ENCODE measurements around the gene DMAP1. TPM values are rescaled to one million over a fixed set of nuclear protein-coding genes. Genes with fewer than 3 reads are reported as not detected.

The DMAP1 gene
- total RNA-seq, 2 donors from 2014 or later: 18.5 to 23.6 TPM

DNA sequence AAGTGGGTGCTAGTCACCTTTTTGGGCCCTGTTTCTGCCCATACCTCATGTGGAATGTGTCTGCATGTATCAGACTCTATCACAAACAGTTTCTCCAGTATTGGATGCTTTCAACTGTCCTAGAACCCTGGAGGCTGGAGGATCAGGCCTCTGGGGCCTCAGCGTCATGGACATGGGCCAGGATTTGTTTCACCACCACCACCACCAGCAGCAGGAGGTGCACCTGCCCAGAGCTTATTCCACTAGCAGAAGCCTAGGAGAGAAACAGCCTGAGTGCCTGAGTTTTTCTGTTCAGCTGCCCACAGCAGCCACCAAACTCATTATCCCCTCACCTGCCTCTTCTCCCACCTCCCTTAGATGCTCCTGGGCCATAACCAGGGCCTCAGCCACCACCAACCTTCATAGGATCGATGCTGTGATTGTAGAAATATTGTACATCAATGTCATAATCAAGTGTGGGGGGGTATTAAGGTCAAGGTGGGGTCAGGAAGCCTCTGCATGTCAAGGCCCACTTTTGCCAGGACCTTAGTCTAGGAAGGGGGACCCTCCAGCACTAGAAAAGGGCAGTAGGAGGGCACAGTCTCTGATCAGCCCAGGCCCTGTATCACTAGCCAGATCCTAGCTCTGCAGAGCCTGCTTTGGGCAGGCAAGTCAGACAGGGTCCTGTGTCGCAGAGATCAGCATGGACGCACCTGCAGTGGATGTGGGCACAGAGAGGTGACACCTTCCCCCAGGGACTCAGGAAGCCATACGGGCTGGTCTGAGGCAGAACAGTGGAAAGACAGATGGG, 9.3 kb downstream of the DMAP1 start:
- intact Hi-C loops (cut with DNase I): loop anchor here in 1 of 2 donors (1.0 to 5.0 kb wide), 2 partner anchors 20 to 60 kb away; no protein-coding TSS in a partner anchor
- peak; percentile 59 for DNase-seq (ENCODE audit: low spot score)

DNA sequence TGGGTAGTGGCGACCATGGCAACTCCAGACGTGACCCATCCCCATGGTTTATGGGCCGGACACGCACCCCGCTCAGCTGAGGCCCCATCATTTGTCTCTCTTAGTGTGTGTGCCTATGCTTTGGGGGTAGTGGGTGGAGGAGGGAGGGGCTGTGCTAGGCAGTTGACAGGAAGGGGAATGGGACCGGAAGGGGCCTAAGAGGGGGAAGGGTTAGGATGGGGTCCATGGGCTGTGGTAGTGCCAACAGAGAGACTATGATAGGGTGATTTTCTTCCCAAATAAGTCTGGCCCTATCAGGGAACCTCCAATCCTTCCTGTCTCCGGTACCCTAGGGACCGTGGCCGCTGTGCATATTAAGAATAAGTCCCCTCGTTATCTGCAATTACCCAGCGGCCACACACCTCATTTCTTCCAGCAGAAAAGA, 9.9 kb downstream of the DMAP1 start:
- peak; percentile 67 for DNase-seq (ENCODE audit: low spot score)
- intact Hi-C loops (cut with DNase I): loop anchor here in 1 of 2 donors (5.0 kb wide), 1 partner anchor 59 kb away; no protein-coding TSS in a partner anchor

DNA sequence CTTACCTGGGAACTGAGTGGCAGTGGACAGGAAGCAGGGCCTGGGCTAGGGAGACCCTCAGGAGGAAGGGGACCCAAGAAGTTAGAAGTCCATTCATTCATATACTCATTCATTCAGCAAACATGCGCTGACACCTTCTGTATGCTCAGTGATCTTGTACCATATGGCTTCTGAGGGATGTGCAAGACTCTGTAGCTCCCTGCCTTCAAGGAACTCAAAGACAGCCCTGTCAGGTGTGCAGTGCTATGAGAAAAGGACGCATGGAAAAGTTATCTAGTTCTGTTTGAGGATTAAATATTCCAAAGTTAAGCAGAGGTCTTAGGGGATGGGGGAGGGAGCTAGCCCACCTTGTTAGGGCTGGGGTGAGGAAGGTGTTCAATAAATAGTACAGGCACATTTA, 12.5 kb downstream of the DMAP1 start:
- peak; percentile 24 for DNase-seq (ENCODE audit: low spot score)
- intact Hi-C loops (cut with DNase I): no loop called here

DNA sequence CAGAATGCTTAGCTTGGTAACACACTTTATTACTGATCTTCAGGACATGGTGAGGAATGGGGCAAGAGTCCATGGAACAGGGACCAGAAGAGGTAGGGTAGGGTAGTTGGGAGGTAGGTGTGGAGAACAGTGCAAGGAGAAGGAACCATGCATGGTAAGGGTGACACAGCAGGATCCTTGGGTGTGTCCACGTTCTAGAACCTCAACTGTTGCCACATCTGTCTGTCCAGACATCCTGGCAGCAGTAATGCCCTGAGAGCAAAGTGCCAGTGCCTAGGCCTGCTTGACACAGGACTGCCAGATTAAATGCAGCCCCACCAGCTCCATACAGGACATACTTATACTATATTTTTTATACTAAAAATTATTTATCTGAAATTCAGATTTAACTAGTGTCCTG, 13.9 kb downstream of the DMAP1 start:
- intact Hi-C loops (cut with DNase I): no loop called here
- DNase-seq (ENCODE audit: low spot score): peak; percentile 55

DNA sequence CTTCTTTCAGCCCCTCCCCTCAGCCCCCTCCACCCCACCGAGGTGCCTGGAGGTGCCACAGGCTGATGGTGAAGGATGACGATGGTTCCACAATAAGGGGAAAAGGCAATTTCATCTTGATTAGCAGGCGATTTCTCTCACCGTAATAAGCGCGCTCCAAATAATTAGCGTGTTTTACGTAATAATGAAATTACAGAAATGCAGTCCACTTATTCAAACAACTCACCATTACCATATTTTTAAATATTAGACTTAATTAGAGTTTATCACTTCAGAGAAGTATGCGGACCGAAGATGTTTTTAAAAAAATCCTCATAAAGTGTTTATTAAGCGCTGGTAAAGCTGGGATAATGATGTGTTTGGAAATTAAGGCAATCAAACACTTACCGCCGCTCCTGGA, 14.9 kb downstream of the DMAP1 start:
- no peak for DNase-seq (ENCODE audit: low spot score)
- intact Hi-C loops (cut with DNase I): no loop called here

GRCh38 chr1:44229435-44230167, 16.3 kb downstream of the DMAP1 start:
- intact Hi-C loops (cut with DNase I): loop anchor here in 1 of 2 donors (10.0 kb wide), 1 partner anchor 85 kb away; no protein-coding TSS in a partner anchor
- DNase-seq (ENCODE audit: low spot score): no peak

DNA sequence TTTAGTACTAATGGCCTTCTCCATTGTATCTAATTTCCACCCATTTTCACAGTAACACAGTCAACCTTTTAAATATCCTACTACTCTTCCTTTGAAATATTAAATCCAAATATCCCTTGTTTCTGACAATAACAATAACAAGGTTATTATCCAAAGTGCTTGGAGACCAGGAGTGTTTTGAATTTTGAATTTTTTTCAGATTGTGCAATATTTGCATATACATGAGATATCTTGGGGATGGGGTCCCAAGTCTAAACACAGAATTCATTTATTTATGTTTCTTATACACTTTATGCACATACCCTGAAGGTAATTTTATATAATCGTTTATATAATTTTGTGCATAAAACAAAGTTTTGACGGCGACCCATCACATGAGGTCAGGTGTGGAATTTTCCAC, 17.5 kb downstream of the DMAP1 start:
- intact Hi-C loops (cut with DNase I): loop anchor here in 1 of 2 donors (10.0 kb wide), 1 partner anchor 84 kb away; no protein-coding TSS in a partner anchor
- no peak for DNase-seq (ENCODE audit: low spot score)

- intact Hi-C loops (cut with DNase I): loop anchor here in 1 of 2 donors (10.0 kb wide), 1 partner anchor 81 kb away; no protein-coding TSS in a partner anchor
Measured at GRCh38 chr1:44233593-44233992, 20.3 kb downstream of the DMAP1 start.

GRCh38 chr1:44235808-44236207, 22.5 kb downstream of the DMAP1 start:
- no peak for DNase-seq (ENCODE audit: low spot score)
- intact Hi-C loops (cut with DNase I): loop anchor here in 1 of 2 donors (10.0 kb wide), 1 partner anchor 79 kb away; no protein-coding TSS in a partner anchor

More at GRCh38 chr1:44233593-44233992, 20.3 kb downstream of the DMAP1 start:
- no peak for DNase-seq (ENCODE audit: low spot score)

DNA sequence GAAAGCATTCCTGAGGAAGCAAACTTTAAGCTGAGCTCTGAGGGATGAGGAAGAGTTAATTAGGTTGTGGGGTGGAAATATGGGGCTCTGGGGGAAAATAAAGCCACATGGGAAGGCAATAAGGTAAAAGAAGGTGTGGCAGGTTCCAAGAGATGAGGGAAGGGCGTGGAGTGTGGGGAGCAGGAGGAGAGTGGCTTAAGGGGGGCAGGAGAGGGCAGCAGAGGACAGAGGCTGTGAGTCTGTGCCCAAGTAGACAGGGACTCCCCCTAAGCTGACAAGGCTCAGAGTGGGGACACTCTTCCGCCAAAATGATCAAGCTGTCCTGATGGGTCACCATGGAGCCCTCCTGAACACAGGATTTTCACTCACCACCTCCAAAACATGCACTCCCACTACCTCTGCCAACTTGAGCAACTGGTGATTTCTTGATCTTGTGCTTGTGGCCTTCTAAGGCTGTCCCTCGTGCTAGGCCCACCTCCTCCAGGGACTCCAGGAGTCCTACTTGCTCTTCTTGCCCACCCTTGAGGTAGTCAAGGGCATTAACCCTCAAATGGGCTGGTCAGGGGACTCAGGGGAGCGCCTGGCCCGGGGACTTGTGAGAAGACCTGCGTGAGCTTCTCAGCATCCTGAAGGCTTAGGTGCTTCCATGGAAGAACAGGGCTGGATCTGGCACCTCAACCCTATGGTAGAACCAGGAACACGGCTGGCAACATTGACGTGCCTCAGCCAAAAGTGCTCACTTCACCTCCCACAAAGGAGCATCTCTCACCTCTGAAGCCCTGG, 23.4 kb downstream of the DMAP1 start:
- DNase-seq (ENCODE audit: low spot score): peak; percentile 50
- intact Hi-C loops (cut with DNase I): loop anchor here in 1 of 2 donors (10.0 kb wide), 1 partner anchor 78 kb away; no protein-coding TSS in a partner anchor

DNA sequence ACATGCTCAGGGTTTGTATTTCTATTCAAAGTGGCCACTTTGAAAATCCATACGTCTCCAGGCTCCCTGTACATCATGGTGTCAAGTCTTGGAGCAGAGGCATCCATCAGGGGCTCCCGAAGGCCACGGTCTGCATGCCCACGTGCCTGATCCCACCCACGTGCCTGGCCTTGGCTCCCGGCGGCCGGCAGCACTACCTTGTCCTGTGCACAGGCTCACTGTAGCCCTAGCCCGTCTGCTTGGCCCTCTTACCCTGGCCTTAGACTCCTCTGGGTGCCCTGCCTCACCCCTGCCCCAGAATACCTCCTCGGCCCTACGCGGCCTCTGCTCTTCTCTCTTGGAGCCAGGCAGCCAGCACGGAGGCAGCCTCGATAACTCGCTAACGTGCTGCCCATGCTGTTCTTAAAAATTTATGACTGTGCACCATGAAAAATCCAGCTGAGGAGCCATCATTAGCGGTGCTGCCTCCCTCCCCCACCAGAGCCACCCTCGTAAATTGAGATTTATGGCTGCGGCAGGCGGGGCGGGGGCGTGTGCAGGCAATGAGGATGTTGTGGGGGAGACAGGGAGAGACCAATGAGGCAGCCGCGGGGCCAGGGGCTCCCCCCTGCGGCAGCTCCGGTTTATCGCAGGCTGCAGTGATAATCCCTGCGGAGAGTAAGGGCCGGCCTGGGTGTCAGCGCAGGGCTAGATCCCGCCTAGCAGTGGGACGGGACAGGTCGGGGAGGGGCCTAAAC, 24.6 kb downstream of the DMAP1 start:
- DNase-seq (ENCODE audit: low spot score): peak; percentile 87
- intact Hi-C loops (cut with DNase I): loop anchor here in 1 of 2 donors (10.0 kb wide), 1 partner anchor 77 kb away; no protein-coding TSS in a partner anchor

GRCh38 chr1:44238660-44239059, 25.4 kb downstream of the DMAP1 start:
- intact Hi-C loops (cut with DNase I): loop anchor here in 1 of 2 donors (10.0 kb wide), 1 partner anchor 76 kb away; no protein-coding TSS in a partner anchor
- DNase-seq (ENCODE audit: low spot score): no peak

- peak; percentile 81 for DNase-seq (ENCODE audit: low spot score)
- intact Hi-C loops (cut with DNase I): loop anchor here in 1 of 2 donors (10.0 kb wide), 1 partner anchor 75 kb away; no protein-coding TSS in a partner anchor
Measured at GRCh38 chr1:44239331-44239960, 26.2 kb downstream of the DMAP1 start.

DNA sequence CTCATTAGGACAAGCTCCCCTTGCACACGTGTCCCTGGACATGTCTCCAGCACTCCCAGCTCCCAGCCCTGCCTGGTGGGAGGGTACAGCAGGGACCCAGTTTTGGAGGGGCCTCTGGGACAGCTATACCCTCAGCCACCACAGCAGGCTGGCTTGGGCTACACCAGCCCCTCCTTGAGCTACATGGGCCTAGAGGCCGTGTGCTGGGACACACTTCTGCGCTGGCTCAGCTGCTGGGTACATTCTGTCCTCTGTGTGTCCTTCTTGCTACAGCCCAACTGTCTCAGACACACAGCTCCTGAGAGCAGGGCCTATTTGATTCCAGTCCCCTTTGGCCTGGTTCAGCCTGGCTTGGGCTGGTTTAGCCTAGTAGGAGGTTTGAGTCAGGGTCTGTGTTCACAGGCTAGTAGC, 26.7 kb downstream of the DMAP1 start:
- DNase-seq (ENCODE audit: low spot score): peak; percentile 87
- intact Hi-C loops (cut with DNase I): loop anchor here in 1 of 2 donors (10.0 kb wide), 1 partner anchor 75 kb away; no protein-coding TSS in a partner anchor

- intact Hi-C loops (cut with DNase I): no loop called here
Measured at GRCh38 chr1:44240802-44241671, 27.8 kb downstream of the DMAP1 start.

DNA sequence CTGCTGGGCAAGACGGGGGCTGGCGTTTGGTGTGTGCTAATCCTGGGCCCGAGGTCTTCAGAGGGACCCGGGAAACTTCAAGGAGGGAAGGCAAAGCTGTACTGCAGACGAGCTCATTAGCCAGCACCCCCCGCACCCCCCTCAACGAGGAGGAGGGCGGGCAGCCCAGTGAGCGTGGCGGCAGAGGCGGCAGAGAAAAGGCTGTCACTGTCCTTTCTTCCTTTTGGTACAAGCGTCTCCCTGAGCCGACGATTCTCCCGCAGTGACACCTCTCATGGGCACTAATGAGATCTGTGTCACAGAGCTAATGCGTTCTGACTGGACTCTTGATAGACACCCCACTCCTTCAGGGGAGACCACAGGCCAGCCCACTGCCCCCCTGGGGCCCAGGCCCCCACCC, 29.5 kb downstream of the DMAP1 start:
- DNase-seq (ENCODE audit: low spot score): no peak
- intact Hi-C loops (cut with DNase I): loop anchor here in 1 of 2 donors (1.0 kb wide), 1 partner anchor 20 kb away; no protein-coding TSS in a partner anchor

More at GRCh38 chr1:44240802-44241671, 27.8 kb downstream of the DMAP1 start:
- DNase-seq (ENCODE audit: low spot score): peak; percentile 57
